Measurements from ENCODE around the gene GPBAR1. TPM values are rescaled to one million over a fixed set of nuclear protein-coding genes. Genes with fewer than 3 reads are reported as not detected.

The GPBAR1 gene, protein sequence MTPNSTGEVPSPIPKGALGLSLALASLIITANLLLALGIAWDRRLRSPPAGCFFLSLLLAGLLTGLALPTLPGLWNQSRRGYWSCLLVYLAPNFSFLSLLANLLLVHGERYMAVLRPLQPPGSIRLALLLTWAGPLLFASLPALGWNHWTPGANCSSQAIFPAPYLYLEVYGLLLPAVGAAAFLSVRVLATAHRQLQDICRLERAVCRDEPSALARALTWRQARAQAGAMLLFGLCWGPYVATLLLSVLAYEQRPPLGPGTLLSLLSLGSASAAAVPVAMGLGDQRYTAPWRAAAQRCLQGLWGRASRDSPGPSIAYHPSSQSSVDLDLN
- under 0.01 TPM in 1 of 2 replicates, not detected in the other for total RNA-seq

GRCh38 chr2:218260742-218261422 lies at the start of gene GPBAR1:
Gene GPBAR1 (plus strand): TSS chr2:218261015. CDS start chr2:218262725, 1,710 bp downstream.

DNA sequence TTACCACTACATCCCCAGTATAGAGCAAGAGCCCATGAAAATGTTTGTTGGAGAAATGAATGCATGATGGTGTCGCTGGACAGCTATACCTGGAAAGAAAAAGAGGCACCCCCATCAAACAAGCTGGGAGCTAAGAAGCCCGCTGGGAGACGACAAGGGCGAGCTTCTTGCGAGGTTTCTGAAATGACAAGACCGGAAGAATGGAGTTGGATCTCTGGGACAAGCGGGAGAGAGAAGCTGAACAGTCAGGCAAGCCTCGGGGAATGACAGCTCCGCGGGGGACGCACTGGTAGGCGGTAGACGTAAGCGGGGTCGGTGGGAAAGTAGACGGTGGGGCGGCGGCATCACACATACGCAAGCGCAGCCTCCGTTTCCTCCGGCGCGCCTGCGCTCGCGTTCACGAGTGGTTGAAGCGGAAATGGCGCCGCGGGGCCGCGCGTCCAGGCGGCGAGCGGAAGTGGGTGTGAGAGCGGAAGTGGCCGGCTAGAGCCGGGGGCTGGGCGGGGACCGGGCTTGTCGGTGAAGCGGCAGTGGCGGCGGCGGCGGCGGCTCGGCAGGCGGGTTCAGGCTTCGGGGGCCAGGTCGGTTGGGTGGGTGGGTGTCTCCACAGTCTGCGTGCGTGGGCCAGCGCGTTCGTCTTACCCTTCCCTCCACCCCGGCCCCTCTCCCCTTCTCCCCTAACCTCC lies 44.0 kb upstream of the GPBAR1 start, which contains the start of gene ARPC2:
Gene ARPC2, plus strand, starts transcription at position 516 of the 686 bp plus-strand sequence. CDS start 282 bp downstream, outside the sequence.

GRCh38 chr2:218269900-218270720 lies 9.3 kb downstream of the GPBAR1 start, which contains the start of the genes AAMP and PNKD:
Gene AAMP (minus strand): TSS chr2:218270137. CDS start chr2:218270086, 51 bp downstream.
Gene PNKD (plus strand): TSS chr2:218270519. CDS start chr2:218270536, 17 bp downstream.

GRCh38 chr2:218292048-218293014 lies 31.5 kb downstream of the GPBAR1 start, which contains the start of gene TMBIM1:
Gene TMBIM1 (minus strand): TSS chr2:218292503. CDS start chr2:218282141, 10,362 bp downstream.

Other genes starting within 250 kb of the GPBAR1 start
- gene RUFY4, start 191.8 kb upstream of the GPBAR1 start, total RNA-seq: not detected in 2 replicates
- not detected in 2 replicates for gene CXCR2, start 135.0 kb upstream of the GPBAR1 start, total RNA-seq
- not detected in 2 replicates for gene CXCR1, start 94.1 kb upstream of the GPBAR1 start, total RNA-seq
- 413 and 416 TPM in 2 replicates for gene ARPC2, start 43.8 kb upstream of the GPBAR1 start, total RNA-seq
- gene AAMP, start 9.1 kb downstream of the GPBAR1 start, total RNA-seq: 145 and 146 TPM in 2 replicates
- 12.1 and 13.6 TPM in 2 replicates for gene PNKD, start 9.5 kb downstream of the GPBAR1 start, total RNA-seq
- 118 and 151 TPM in 2 replicates for gene TMBIM1, start 31.5 kb downstream of the GPBAR1 start, total RNA-seq
- gene CATIP, start 95.8 kb downstream of the GPBAR1 start, total RNA-seq: not detected in 2 replicates
- gene SLC11A1, start 121.3 kb downstream of the GPBAR1 start, total RNA-seq: under 0.01 and 0.19 TPM in 2 replicates
- 34.9 and 66.9 TPM in 2 replicates for gene CTDSP1, start 138.9 kb downstream of the GPBAR1 start, total RNA-seq
- not detected in 2 replicates for gene VIL1, start 158.1 kb downstream of the GPBAR1 start, total RNA-seq